A549 (cell line): ENCODE results near the gene PDE4D.

Experiments
- CTCF ChIP-seq: fragments of >200 bp; sonication (Bioruptor Twin); formaldehyde crosslinking; IDR thresholded peaks from 3 replicates; pipeline ENCODE4 v1.5.1; 2016
- ESRRA ChIP-seq: fragments of 150-350 bp; IDR thresholded peaks from 2 replicates; pipeline ENCODE4 v1.6.1; 2014; ENCODE audit warnings: mild to moderate bottlenecking, low read length, borderline replicate concordance
- HDAC2 ChIP-seq: fragments of 200-600 bp; sonication (generic); IDR thresholded peaks from 2 replicates; pipeline ENCODE4 v1.6.1; 2016
- MAFK ChIP-seq: fragments of 450-650 bp; IDR thresholded peaks from 2 replicates; pipeline ENCODE4 v1.6.1; 2014; ENCODE audit not compliant: partially characterized antibody
- MAX ChIP-seq: IDR thresholded peaks from 2 replicates; pipeline ENCODE4 v1.6.1; 2012
- NR3C1 ChIP-seq: fragments of >200 bp; sonication (Bioruptor Twin); formaldehyde crosslinking; IDR thresholded peaks from 3 replicates; pipeline ENCODE4 v1.6.1; 2017
- POLR2A ChIP-seq: IDR thresholded peaks from 2 replicates; pipeline ENCODE4 v1.6.1; 2012; ENCODE audit warnings: mild to moderate bottlenecking, low read length
- RNF2 ChIP-seq: fragments of 200-600 bp; sonication (generic); IDR thresholded peaks from 2 replicates; pipeline ENCODE4 v1.6.1; 2016; ENCODE audit warnings: low read depth, mild to moderate bottlenecking, antibody characterized with exemption, moderate library complexity, borderline replicate concordance

DNA sequence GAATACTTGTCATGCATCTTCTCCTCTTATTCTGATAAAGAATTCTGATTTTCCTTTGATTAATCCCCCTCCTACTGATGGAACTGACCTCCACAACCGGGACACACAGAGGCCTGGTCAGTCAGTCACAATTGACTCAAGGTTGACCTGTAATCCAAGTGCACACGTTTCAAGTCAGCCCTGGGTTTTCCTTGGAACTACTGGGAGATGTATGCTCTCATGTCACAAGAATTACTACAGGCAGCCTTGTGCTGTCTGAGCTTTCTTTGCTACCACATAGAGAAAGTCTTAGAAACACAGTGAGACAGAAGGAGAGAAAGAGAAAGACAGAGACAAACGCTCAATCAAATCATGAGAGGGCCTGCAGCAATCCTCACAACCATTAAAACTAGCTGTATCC lies 345.8 kb downstream of the PDE4D start:
- no peak for TF ChIP-seq HDAC2
- no peak for TF ChIP-seq POLR2A
- TF ChIP-seq MAX = no peak
- TF ChIP-seq ESRRA = no peak
- no peak for TF ChIP-seq MAFK
- TF ChIP-seq CTCF = no peak
- no peak for TF ChIP-seq RNF2
- TF ChIP-seq NR3C1 = no peak
